Esophagus muscularis mucosa (tissue), 4 donors: ENCODE measurements around the gene SMLR1. TPM values are rescaled to one million over a fixed set of nuclear protein-coding genes. Genes with fewer than 3 reads are reported as not detected.

Experiments
- DNase-seq: peaks from one replicate; pipeline ENCODE4 v3.0.0-alpha.2; 2017; ENCODE audit errors: extremely low spot score
- H3K27ac ChIP-seq, 4 donors: fragments of 200-600 bp; sonication (generic); replicated peaks in 1 of 4; 1 replicate in 3 of 4; 2 replicates in 1 of 4; pipeline ENCODE4 v1.5.1; 2016 to 2019; ENCODE audit warnings: mild to moderate bottlenecking in 1 of 4
- H3K27me3 ChIP-seq, 4 donors: fragments of 200-600 bp; sonication (generic); one replicate each; pipeline versions ENCODE4 v1.5.1 to v1.6.0; 2016 to 2019
- H3K36me3 ChIP-seq, 4 donors: fragments of 200-600 bp; sonication (generic); one replicate each; pipeline ENCODE4 v1.5.1; 2016 to 2019
- H3K4me1 ChIP-seq, 4 donors: fragments of 200-600 bp; sonication (generic); one replicate each; pipeline ENCODE4 v1.5.1; 2016 to 2019
- H3K4me3 ChIP-seq, 4 donors: fragments of 200-600 bp; sonication (generic); 1 replicate in 2 of 4; 2 replicates in 2 of 4; pipeline ENCODE4 v1.5.1; 2016 to 2019; ENCODE audit warnings: mild to moderate bottlenecking in 4 of 4, moderate library complexity in 1 of 4
- H3K9me3 ChIP-seq, 4 donors: fragments of 200-600 bp; sonication (generic); 1 replicate in 3 of 4; 2 replicates in 1 of 4; pipeline ENCODE4 v1.5.1; 2016 to 2019
- EP300 ChIP-seq: sonication (generic); formaldehyde crosslinking; IDR thresholded peaks from one replicate; pipeline ENCODE4 v1.6.1; 2017; ENCODE audit warnings: antibody characterized with exemption
- POLR2A ChIP-seq: fragments of 450-650 bp; IDR thresholded peaks from one replicate; pipeline ENCODE4 v1.6.1; 2017; ENCODE audit warnings: antibody characterized with exemption, moderate library complexity, mild to moderate bottlenecking, low read depth
- POLR2AphosphoS5 ChIP-seq, 2 donors: sonication (generic); formaldehyde crosslinking; IDR thresholded peaks; one replicate each; pipeline ENCODE4 v1.6.1; 2017; ENCODE audit warnings: antibody characterized with exemption in 2 of 2
- WGBS: methylation state at CpG from one replicate; pipeline ENCODE4 v1.1.5; 2018; 5-methylcytosine and 5-hydroxymethylcytosine counted together
- intact Hi-C: fragments of 100-400 bp; cut with DNase I; formaldehyde crosslinking; loops from one replicate; pipeline ENCODE4 v1.15.1; 2023
- total RNA-seq, 4 donors: library from RNA; depleted of rRNA; stranded (reverse); fragments of >200 nt; gene quantifications; one replicate each; pipeline versions ENCODE4 v1.1.0 to v1.2.1, GENCODE V29; 2016
- TF ChIP-seq, protein P1 (sequence below), 3 experiments: fragments of 200-600 bp in 2 of 3; fragments of 450-650 bp in 1 of 3; sonication (generic) in 2 of 3; IDR thresholded peaks; one replicate each; pipeline ENCODE4 v1.5.1; 2017 to 2019; ENCODE audit warnings: antibody characterized with exemption in 3 of 3, mild to moderate bottlenecking in 2 of 3, moderate library complexity in 1 of 3

Gene SMLR1
- total RNA-seq, 4 donors from 2014 or later: not detected

- no peaks in the 10 kb centered on the region for H3K4me1 ChIP-seq
- no peaks in the 10 kb centered on the region for H3K36me3 ChIP-seq
- H3K27me3 ChIP-seq: no peaks in the 10 kb centered on the region
- H3K9me3 ChIP-seq: no peaks in the 10 kb centered on the region
- TF ChIP-seq, protein P1, sequence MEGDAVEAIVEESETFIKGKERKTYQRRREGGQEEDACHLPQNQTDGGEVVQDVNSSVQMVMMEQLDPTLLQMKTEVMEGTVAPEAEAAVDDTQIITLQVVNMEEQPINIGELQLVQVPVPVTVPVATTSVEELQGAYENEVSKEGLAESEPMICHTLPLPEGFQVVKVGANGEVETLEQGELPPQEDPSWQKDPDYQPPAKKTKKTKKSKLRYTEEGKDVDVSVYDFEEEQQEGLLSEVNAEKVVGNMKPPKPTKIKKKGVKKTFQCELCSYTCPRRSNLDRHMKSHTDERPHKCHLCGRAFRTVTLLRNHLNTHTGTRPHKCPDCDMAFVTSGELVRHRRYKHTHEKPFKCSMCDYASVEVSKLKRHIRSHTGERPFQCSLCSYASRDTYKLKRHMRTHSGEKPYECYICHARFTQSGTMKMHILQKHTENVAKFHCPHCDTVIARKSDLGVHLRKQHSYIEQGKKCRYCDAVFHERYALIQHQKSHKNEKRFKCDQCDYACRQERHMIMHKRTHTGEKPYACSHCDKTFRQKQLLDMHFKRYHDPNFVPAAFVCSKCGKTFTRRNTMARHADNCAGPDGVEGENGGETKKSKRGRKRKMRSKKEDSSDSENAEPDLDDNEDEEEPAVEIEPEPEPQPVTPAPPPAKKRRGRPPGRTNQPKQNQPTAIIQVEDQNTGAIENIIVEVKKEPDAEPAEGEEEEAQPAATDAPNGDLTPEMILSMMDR (IDR thresholded peaks at IDR 0.05): no peak
- TF ChIP-seq EP300 (no peak), POLR2A (no peak), POLR2AphosphoS5 (IDR thresholded peaks at IDR 0.05) (no peak)
- DNase-seq: no peak
- 91% methylated on average over 4 of the region's 4 CpGs for WGBS
- H3K4me3 ChIP-seq: no peak overlapping the region
- no peak overlapping the region for H3K27ac ChIP-seq
- intact Hi-C loops: no loop called here
Measured at GRCh38 chr6:130829333-130829910, 2.2 kb downstream of the SMLR1 start.

DNA sequence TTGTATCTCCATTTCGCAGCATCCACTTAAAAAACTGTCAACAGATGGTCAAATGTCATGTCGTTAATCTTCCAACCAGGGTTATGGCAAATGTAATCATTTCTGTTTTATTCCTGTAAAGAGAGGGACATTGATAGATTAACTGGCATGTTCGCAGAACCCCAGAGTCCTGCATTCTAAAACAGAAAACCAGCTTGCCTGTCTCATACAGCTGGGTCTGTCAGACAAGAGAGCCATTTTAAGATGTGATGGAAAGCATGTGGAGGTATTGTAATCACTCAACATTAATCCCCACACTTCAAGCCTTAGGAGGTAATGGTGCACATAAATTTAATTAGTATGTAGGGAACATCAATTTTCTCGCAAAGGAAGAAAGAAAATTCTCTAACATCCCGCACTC, 4.4 kb downstream of the SMLR1 start:
- H3K27ac ChIP-seq: no peak overlapping the region
- no peaks in the 10 kb centered on the region for H3K4me1 ChIP-seq
- no peaks in the 10 kb centered on the region for H3K27me3 ChIP-seq
- H3K9me3 ChIP-seq: no peaks in the 10 kb centered on the region
- no peak for DNase-seq
- TF ChIP-seq POLR2AphosphoS5 (IDR thresholded peaks at IDR 0.05) (no peak), EP300 (no peak), POLR2A (no peak)
- TF ChIP-seq, protein P1 (IDR thresholded peaks at IDR 0.05): no peak
- 60% methylated on average over 5 of the region's 5 CpGs for WGBS
- intact Hi-C loops: no loop called here
- H3K36me3 ChIP-seq: no peaks in the 10 kb centered on the region
- no peak overlapping the region for H3K4me3 ChIP-seq

GRCh38 chr6:130833569-130833968, 6.4 kb downstream of the SMLR1 start:
- H3K4me1 ChIP-seq: no peaks in the 10 kb centered on the region
- no peaks in the 10 kb centered on the region for H3K36me3 ChIP-seq
- peak; percentile 66 for DNase-seq
- H3K9me3 ChIP-seq: no peaks in the 10 kb centered on the region
- no peak overlapping the region for H3K27ac ChIP-seq
- TF ChIP-seq, protein P1 (IDR thresholded peaks at IDR 0.05): no peak
- no peak for TF ChIP-seq EP300
- TF ChIP-seq POLR2AphosphoS5 (IDR thresholded peaks at IDR 0.05): no peak
- no peak for TF ChIP-seq POLR2A
- no peak overlapping the region for H3K4me3 ChIP-seq
- WGBS: 93% methylated on average over 1 of the region's 1 CpG
- no peaks in the 10 kb centered on the region for H3K27me3 ChIP-seq
- intact Hi-C loops: no loop called here

- H3K4me1 ChIP-seq: peaks cover 0 to 5% (median 0%) of the 10 kb centered on the region in 4 donors
- intact Hi-C loops: no loop called here
- DNase-seq: peak; percentile 29
- no peak overlapping the region for H3K4me3 ChIP-seq
- no peak overlapping the region for H3K27ac ChIP-seq
- TF ChIP-seq EP300: no peak
- TF ChIP-seq, protein P1 (IDR thresholded peaks at IDR 0.05): no peak
- TF ChIP-seq POLR2AphosphoS5 (IDR thresholded peaks at IDR 0.05): no peak
- TF ChIP-seq POLR2A: no peak
- H3K9me3 ChIP-seq: no peaks in the 10 kb centered on the region
- no peaks in the 10 kb centered on the region for H3K36me3 ChIP-seq
- no peaks in the 10 kb centered on the region for H3K27me3 ChIP-seq
- WGBS: 92% methylated on average over 5 of the region's 5 CpGs
Measured at GRCh38 chr6:130834482-130835251, 7.5 kb downstream of the SMLR1 start.
